NCI-H524 treated with DMSO at 0.1 percent for 48 hours (cell line): ENCODE measurements around the gene C7orf57.
A peak's percentile ranks its signal among the peaks of the same experiment; 100 is the strongest.

Experiments used
- DNase-seq: peaks from one replicate; lab custom pipeline; 2025; lab: John Stamatoyannopoulos, UW

Gene C7orf57

GRCh38 chr7:48109848-48110663, 74.7 kb downstream of the C7orf57 start:
- peak; percentile 0 for DNase-seq

- no peak for DNase-seq
Measured at GRCh38 chr7:48110868-48111267, 75.5 kb downstream of the C7orf57 start.
